SU-DHL-6 (cell line): ENCODE measurements around the gene STK32C.

Source experiments
- H2AFZ ChIP-seq: fragments of 200-600 bp; sonication (generic); 2 replicates; pipeline ENCODE4 v1.6.1; 2014; ENCODE audit warnings: low read depth, mild to moderate bottlenecking, moderate library complexity, mixed read lengths, antibody characterized with exemption, low read length; ENCODE audit not compliant: severe bottlenecking
- H3F3A ChIP-seq: fragments of 200-600 bp; shearing (Covaris generic); 2 replicates; pipeline ENCODE4 v1.6.0; 2016; ENCODE audit warnings: antibody characterized with exemption, mild to moderate bottlenecking; ENCODE audit not compliant: insufficient read depth
- H3K27ac ChIP-seq: fragments of 200-600 bp; sonication (generic); 2 replicates; pipeline ENCODE4 v1.5.1; 2016; ENCODE audit warnings: low read depth, mild to moderate bottlenecking, low read length, moderate library complexity, mixed read lengths
- H3K27me3 ChIP-seq: fragments of 200-600 bp; sonication (generic), shearing (Covaris generic); 2 replicates; pipeline ENCODE4 v1.6.0; 2014; ENCODE audit warnings: mild to moderate bottlenecking, low read length
- H3K36me3 ChIP-seq: fragments of 200-600 bp; sonication (generic); 2 replicates; pipeline ENCODE4 v1.6.1; 2014; ENCODE audit warnings: mild to moderate bottlenecking, low read length, mixed read lengths
- H3K4me2 ChIP-seq: fragments of 300-600, 200-600 bp; shearing (Covaris generic), sonication (generic); 2 replicates; pipeline ENCODE4 v1.6.0; 2014; ENCODE audit warnings: low read length, low read depth, mild to moderate bottlenecking; ENCODE audit not compliant: poor library complexity, severe bottlenecking
- H3K4me3 ChIP-seq: fragments of 200-600 bp; sonication (generic); 2 replicates; pipeline ENCODE4 v1.5.1; 2014; ENCODE audit warnings: antibody characterized with exemption, low read length, mild to moderate bottlenecking, mixed read lengths; ENCODE audit not compliant: insufficient read depth, poor library complexity, severe bottlenecking
- H3K79me2 ChIP-seq: fragments of 200-600 bp; sonication (generic); 2 replicates; pipeline ENCODE4 v1.6.1; 2014; ENCODE audit warnings: mild to moderate bottlenecking, low read length, moderate library complexity; ENCODE audit not compliant: insufficient read depth
- H3K9ac ChIP-seq: fragments of 200-600 bp; sonication (generic); 2 replicates; pipeline ENCODE4 v1.7.0; 2014; ENCODE audit warnings: mild to moderate bottlenecking, low read length
- H3K9me2 ChIP-seq: fragments of 200-600 bp; sonication (generic); replicated peaks from 2 replicates; pipeline ENCODE4 v1.6.1; 2014; ENCODE audit warnings: low read length; ENCODE audit not compliant: insufficient read depth
- H3K9me3 ChIP-seq: fragments of 200-600 bp; sonication (generic); 2 replicates; pipeline ENCODE4 v1.6.1; 2014; ENCODE audit warnings: low read length, mixed read lengths; ENCODE audit not compliant: insufficient read depth
- H4K20me1 ChIP-seq: fragments of 200-600 bp; sonication (generic); 2 replicates; pipeline ENCODE4 v1.6.1; 2014; ENCODE audit warnings: low read depth, mild to moderate bottlenecking, antibody characterized with exemption, low read length, moderate library complexity, mixed read lengths
- EZH2phosphoT487 ChIP-seq: fragments of 200-600 bp; sonication (generic), shearing (Covaris generic); conservative IDR thresholded peaks from 2 replicates; pipeline ENCODE4 v1.6.1; 2018; ENCODE audit warnings: mild to moderate bottlenecking, antibody characterized with exemption, low read length, moderate library complexity, mixed read lengths
- TF ChIP-seq, protein P1 (sequence below): fragments of 200-600 bp; sonication (generic); IDR thresholded peaks from one replicate; pipeline ENCODE4 v1.5.1; 2017; ENCODE audit warnings: antibody characterized with exemption, mild to moderate bottlenecking, low read length, moderate library complexity; ENCODE audit not compliant: insufficient read depth, poor library complexity, severe bottlenecking

The STK32C gene

GRCh38 chr10:132197271-132198067 lies 110.3 kb downstream of the STK32C start:
- H3K27me3 ChIP-seq, result no peaks in the 10 kb centered on the region

DNA sequence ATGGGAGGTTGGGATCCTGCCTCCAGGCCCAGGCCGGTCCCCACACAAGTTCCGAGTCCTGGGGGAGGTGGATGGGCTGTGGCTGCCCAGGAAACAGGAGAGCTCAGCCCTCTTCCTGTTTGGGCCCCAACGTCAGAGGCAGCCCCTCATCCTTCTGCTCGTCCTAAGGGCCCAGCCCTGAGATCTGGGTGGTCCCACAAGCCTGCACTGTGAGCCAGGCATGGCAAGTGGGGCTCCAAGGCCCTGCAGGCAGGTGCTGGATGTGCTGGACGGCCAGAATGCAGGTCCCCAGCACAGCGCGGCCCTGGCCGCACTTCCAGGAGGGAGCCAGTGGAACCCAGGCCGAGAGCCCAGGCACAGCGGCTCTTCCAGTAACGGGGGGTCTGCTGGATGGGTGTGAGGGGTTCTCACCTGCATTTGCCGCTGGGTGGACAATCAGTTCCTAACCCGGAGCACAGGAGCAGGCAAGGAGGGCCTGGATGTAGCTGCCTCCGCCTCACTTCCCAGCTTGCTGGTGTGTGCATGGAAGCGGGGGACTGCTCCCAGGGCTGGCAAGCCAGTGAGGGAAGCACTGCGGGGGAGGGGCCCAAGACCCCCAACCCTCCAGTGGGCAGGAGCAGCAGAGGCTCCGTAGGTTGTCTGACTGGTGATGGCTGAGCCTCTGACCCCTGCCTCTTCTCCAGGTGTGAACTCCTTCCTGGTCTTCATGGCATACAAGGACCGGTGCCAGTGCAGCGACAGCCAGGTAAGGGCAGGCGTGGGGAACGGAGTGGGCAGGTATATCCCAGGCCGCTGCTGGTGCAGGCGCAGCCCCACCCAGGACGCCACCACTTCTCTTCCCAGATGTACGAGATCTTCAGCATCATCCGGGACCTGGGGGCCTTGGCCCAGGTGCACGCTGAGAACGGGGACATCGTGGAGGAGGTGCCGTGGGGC lies 111.3 kb downstream of the STK32C start:
- Histone ChIP-seq H3K9me3 (no peaks in the 10 kb centered on the region), H3K9ac (no peak overlapping the region), H3K36me3 (no peaks in the 10 kb centered on the region), H4K20me1 (no peaks in the 10 kb centered on the region), H3K79me2 (no peaks in the 10 kb centered on the region), H3K27ac (no peak overlapping the region), H3K9me2 (no peaks in the 10 kb centered on the region), H3F3A (no peaks in the 10 kb centered on the region), H3K27me3 (no peaks in the 10 kb centered on the region), H3K4me2 (no peak overlapping the region), H2AFZ (no peak overlapping the region), H3K4me3 (no peak overlapping the region)
- TF ChIP-seq EZH2phosphoT487, result no peak
- TF ChIP-seq, protein P1, sequence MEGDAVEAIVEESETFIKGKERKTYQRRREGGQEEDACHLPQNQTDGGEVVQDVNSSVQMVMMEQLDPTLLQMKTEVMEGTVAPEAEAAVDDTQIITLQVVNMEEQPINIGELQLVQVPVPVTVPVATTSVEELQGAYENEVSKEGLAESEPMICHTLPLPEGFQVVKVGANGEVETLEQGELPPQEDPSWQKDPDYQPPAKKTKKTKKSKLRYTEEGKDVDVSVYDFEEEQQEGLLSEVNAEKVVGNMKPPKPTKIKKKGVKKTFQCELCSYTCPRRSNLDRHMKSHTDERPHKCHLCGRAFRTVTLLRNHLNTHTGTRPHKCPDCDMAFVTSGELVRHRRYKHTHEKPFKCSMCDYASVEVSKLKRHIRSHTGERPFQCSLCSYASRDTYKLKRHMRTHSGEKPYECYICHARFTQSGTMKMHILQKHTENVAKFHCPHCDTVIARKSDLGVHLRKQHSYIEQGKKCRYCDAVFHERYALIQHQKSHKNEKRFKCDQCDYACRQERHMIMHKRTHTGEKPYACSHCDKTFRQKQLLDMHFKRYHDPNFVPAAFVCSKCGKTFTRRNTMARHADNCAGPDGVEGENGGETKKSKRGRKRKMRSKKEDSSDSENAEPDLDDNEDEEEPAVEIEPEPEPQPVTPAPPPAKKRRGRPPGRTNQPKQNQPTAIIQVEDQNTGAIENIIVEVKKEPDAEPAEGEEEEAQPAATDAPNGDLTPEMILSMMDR, result no peak

More at GRCh38 chr10:132197271-132198067, 110.3 kb downstream of the STK32C start:
- H3K4me2 ChIP-seq, result no peak overlapping the region
- no peak overlapping the region for H2AFZ ChIP-seq
- H3K36me3 ChIP-seq, result no peaks in the 10 kb centered on the region
- TF ChIP-seq EZH2phosphoT487, result no peak
- TF ChIP-seq, protein P1, result no peak
- H3K27ac ChIP-seq, result no peak overlapping the region
- H3K9ac ChIP-seq, result no peak overlapping the region
- H3K4me3 ChIP-seq, result no peak overlapping the region
- no peaks in the 10 kb centered on the region for H3K9me2 ChIP-seq
- no peaks in the 10 kb centered on the region for H3K9me3 ChIP-seq
- no peaks in the 10 kb centered on the region for H3F3A ChIP-seq
- no peaks in the 10 kb centered on the region for H3K79me2 ChIP-seq
- H4K20me1 ChIP-seq, result no peaks in the 10 kb centered on the region

DNA sequence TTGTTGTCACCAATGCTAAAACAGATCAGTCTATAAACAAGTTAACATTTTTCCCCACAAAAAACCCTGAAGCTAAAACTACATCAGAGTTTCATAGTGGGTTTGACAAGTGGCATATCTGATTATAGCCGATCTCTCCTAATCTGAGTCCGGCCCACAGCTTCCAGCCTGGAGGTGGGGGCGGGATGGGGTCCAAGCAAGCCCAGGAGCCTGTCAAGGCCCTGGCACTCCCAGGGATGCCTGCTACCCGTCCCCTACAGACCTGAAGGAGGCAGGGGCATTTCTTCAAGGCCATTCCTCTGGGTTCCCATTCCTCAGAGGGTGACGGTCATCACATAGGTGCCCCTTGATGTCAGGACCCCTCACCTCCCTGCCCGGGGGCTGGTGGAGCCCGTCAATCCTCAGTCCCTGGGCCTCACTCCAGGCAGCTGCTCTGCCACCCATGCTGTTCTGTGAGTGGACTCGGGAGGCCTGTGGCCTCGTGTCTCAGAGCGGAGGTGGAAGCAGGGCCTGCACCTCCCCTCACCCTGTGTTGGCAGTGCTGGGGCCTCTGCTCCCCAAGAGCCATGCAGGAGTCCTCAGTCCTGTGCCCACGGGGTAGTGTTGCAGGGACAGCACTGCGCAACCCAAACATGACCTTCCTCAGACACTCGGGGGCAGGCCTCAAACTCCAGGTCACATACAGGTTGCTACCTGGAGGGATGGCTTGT lies 112.2 kb downstream of the STK32C start:
- H3K36me3 ChIP-seq, result no peaks in the 10 kb centered on the region
- H2AFZ ChIP-seq, result no peak overlapping the region
- H3K9ac ChIP-seq, result no peak overlapping the region
- no peaks in the 10 kb centered on the region for H3K9me3 ChIP-seq
- H3K27me3 ChIP-seq, result no peaks in the 10 kb centered on the region
- TF ChIP-seq, protein P1, result no peak
- TF ChIP-seq EZH2phosphoT487, result no peak
- H3F3A ChIP-seq, result no peaks in the 10 kb centered on the region
- no peak overlapping the region for H3K4me3 ChIP-seq
- H3K27ac ChIP-seq, result no peak overlapping the region
- no peaks in the 10 kb centered on the region for H3K79me2 ChIP-seq
- no peak overlapping the region for H3K4me2 ChIP-seq
- H3K9me2 ChIP-seq, result no peaks in the 10 kb centered on the region
- no peaks in the 10 kb centered on the region for H4K20me1 ChIP-seq
